Activated T-cell treated with anti-CD3 and anti-CD28 coated beads for 4 hours (primary cell): ENCODE results near the gene TTF1.

Experiments
- DNase-seq: peaks from one replicate; pipeline ENCODE4 v3.0.0-alpha.2; 2020

The TTF1 gene, protein sequence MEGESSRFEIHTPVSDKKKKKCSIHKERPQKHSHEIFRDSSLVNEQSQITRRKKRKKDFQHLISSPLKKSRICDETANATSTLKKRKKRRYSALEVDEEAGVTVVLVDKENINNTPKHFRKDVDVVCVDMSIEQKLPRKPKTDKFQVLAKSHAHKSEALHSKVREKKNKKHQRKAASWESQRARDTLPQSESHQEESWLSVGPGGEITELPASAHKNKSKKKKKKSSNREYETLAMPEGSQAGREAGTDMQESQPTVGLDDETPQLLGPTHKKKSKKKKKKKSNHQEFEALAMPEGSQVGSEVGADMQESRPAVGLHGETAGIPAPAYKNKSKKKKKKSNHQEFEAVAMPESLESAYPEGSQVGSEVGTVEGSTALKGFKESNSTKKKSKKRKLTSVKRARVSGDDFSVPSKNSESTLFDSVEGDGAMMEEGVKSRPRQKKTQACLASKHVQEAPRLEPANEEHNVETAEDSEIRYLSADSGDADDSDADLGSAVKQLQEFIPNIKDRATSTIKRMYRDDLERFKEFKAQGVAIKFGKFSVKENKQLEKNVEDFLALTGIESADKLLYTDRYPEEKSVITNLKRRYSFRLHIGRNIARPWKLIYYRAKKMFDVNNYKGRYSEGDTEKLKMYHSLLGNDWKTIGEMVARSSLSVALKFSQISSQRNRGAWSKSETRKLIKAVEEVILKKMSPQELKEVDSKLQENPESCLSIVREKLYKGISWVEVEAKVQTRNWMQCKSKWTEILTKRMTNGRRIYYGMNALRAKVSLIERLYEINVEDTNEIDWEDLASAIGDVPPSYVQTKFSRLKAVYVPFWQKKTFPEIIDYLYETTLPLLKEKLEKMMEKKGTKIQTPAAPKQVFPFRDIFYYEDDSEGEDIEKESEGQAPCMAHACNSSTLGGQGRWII

DNA sequence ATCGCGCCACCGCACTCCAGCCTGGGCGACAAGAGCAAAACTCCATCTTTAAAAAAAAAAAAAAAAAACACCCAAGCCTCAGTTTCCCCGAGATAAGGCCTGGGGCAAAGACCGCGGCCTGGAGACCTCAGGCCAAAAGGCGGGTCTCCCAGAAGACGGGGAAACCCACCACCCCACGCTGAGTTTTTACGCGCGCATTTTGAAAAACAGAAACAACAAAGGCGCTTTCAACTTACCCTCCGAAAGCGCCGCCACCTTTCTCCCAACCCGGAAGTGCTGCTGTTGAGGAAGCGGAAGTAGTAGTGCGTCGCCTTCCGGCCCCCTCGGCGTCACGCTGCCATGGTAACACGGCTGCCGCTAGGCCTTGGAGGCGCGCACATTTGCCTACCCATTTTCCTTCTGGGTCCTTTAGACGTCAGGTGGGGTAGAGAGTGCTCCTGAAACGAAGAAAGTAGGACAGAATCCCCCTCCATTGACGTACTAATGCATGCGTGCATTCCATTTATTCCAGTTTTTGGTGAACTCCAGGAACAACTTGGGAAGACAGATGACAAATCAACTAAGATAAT lies at the start of gene TTF1:
Gene TTF1 (minus strand): TSS at position 287 of the 569 bp plus-strand sequence. CDS start 4,019 bp downstream, outside the sequence.
- peak; percentile 87 for DNase-seq

DNA sequence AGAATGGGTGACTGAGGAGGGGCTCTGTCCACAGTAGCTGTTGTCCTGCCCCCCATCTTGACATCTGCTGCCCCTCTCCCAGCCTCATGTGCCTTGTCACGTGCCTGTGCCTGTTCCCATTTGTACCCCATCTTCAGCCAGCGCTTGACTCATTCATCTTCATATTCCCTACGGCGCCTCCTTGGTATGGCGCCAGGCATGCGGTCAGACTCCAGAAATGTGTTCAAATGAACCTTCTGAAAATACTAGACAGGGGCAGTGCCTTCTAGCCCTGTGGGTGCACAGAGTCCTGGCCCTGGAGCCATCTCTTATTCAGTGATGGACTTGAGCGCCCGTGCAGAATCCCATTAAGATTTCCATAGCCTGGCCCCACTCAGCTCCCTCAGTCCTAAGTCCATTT lies 49.6 kb upstream of the TTF1 start:
- DNase-seq: no peak

DNA sequence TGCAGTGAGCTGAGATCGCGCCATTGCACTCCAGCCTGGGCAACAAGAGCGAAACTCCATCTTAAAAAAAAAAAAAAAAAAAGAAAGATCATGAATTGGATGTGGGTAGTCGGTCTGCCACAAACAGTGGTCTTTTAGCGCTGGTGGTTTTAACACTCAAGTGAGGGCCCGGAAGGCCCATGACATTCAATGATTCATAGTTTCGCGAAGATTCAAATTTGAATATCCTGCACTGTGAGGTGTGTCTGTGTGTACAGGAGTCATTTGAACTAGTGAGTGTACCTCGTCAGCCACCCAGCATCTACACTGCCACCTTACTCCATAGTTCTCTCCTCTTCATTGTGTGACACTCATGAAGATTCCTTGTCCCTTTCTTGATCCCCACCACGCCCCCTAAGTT lies 44.6 kb upstream of the TTF1 start:
- DNase-seq: peak; percentile 2

DNA sequence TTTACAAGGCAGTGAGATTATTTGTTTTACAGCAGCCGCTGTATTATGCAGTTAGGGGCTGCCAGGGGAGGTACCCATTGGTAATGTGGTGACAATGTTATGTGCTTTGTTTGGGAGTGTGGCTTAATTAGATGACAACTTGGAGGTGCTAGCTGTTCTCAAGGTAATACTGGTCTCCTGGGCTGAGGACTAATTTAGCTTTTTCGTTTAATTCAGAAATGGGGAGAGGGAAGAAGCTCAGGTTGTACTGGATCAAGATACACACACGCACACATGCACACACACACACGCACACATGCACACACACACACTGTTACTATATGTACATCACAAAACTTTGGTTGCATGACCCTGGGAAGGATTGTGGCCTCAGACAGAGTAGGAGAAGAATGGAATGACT lies 41.3 kb upstream of the TTF1 start:
- DNase-seq: no peak

DNA sequence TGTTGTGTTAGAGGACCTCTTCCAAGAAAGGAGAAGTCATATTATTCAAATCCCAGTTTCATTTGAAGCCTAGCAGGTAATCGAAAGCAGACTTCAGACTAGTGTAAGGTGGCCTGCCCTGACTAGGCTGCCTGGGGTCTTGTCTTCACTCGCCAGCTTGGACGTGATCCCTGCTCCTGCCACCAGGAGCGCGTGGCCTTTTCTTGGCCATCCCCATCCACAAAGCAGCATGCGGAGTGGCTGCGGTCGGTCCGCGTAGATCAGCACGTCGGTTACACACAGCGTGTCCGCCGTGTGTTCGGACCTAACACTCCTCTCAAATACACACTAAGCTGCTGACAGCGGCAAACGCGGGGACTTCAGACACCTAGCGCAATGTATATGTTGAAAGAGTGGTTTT lies 40.7 kb upstream of the TTF1 start:
- no peak for DNase-seq

DNA sequence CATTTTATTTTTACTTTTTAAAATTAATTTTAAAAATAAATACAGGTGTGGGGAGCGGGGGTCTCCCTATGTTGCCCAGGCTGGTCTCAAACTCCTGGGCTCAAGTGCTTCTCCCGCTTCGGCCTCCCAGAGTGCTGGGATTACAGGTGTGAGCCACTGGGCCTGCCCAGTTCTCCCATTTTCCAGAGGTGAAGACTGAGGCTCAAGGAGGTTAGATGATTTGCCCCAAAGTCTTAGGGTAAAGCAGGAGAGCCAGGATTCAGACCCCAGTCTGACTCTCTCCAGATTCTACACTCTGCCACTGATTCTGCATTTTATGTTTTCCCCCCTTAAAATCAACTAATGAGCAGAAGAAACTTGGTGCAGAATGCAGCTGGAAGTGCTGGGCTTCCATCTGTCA lies 40.2 kb upstream of the TTF1 start:
- no peak for DNase-seq

DNA sequence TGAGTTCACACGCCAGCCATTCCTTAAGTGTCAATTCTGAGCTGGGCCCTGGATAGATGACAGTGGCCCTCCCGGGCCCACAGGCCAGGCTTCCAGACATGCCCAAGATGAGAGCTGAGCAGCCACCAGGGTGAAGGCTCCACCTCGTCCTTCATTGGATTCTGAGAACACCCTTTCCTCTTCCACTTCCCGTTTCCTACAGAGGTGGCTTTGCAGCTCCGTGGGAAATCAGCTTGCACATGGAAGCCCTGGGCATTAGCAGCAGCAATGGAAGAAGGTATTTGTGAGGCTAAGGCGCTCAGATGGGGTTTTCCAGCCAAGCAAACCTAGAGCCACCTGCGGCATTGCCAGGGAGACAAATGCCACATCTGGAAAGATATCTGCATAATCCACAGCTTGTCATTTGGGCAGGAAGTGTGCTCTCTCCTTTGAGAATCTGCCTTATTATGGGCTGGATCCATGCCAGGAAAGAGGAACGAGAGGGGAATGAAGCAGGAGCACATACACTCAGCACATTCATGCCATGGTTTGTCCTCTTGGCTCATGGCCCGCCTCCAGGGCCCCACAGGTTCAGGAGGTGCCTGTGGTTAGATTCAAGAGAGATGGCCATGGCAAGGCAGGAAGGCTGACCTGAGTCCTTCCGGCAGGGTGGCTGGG lies 37.4 kb upstream of the TTF1 start:
- no peak for DNase-seq

DNA sequence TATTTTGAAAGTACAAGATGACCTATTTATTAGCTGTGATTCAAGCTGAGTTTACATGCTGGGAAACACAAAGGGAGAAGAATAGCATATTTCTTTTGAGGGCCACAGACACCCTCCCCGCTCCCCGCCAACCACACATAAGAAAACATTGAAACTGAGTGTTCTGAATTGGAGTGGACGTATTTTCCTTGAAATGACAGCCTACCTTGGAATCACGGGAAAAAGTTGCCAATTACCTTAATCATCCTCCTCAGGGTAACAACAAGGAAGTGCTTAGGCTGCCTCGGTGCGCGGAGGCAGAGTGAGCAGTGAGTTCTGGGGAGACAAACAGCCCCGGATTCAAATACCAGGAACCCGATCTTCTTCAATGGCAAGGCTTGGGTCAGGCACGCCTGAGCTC lies 34.8 kb upstream of the TTF1 start:
- no peak for DNase-seq

DNA sequence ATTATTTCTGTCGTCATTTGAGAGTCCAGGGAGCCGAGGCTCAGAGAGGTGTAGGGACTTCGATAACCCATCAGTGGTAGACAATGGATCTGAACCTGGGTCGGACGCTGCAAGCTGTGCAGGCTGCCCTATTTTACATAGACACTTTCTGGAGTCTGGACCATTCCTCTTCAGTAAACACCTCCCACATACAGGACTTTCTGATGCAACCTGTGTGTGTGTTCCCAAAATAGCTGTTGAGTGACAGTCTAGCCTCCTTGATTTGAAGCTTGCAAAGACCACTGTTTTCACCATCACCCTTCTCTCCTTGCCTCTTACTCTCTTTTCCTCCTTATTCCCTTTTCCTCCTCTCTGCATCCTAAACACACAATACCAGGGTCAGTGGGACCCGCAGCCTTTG lies 34.1 kb upstream of the TTF1 start:
- DNase-seq: no peak

DNA sequence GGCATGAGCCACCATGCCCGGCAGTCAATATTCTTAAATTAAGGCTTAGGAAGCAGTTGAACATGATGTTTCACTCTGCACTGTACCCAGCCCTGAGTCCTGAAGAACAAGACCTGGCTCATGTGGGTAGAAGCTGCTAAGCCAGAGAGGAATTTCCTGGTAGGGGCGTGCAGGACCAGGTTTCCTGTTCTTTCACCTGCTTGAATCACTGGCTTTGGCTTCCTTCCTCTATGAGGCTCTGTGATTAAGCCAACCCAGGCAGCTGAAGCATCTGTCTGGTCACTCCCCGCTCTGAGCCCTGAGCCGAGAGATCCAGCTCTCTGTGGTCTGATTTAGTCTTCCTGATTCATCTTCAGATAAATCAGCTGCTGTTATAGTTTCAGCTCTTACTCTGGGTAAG lies 32.5 kb upstream of the TTF1 start:
- DNase-seq: no peak

DNA sequence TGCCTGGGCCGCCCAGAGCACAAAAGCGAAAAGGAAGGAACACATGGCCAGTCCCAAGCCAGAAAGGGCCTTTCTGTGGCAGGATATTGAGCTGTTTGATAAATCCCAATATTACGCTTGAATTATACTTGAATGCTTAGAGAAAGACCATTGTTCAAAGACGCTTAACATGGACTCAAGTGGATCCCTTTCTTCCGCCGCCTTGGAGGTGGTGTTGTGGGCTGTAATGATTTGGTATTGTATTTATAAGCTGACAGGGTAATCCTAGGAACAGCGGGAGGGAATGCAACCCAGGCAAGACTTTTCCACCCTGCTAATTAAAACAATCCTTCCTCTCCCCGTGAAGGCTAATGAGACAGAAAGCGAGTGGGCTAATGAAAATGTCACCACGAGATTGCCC lies 28.2 kb upstream of the TTF1 start:
- DNase-seq: no peak

DNA sequence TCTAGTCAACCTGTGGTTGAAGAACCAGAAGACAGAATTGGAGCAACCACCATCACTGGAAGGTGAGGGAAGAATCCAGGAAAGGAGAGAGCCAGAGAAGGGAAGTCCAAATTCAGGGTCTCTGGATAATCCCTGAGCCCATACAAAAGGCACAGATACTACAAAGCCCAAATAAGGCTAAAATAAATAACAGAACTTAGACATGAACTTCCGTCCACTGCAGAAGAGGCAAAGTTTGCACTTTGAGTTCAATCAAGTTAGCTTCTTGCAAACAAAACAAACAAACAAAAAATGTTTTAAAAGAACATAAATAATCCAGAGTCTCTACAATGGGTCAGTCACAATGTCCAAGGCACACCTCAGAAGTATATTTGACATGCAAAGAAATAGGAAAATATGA lies 24.4 kb upstream of the TTF1 start:
- no peak for DNase-seq

DNA sequence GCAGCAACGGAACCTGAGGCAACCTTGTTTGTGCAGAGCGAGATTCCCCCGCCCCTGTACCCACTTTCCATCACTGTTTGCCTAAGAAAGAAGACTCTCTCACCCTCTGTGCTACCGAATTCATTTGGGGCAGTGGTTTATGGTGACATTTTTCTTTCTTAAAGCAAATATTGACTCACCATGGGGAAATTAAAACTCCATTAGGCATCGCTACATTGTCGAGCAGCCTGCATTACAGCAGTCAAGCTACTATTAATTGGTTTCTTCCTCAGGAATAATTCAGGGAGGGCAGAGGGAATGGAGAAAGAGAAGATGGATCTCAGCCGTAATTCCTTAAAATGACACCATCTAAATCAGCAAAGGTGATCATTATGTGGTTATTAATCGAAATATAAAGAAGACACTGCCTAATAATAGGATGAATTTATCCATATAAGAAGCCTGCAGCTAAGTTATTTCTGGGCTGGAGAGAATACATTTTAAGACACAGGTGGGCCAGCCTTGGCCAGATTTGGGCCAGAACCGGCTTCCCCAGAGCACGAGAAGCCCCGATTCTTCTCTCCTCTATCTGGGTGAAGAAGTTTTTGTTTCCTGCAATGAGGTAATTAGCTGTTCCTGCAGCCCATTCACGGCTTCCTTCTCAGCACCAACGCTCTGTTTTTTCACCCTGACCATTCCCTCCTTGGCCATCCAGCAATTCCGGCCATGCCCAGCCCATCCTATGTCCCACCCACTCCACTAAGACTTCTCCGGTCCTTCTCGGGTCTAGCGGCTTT lies 20.2 kb upstream of the TTF1 start:
- no peak for DNase-seq

DNA sequence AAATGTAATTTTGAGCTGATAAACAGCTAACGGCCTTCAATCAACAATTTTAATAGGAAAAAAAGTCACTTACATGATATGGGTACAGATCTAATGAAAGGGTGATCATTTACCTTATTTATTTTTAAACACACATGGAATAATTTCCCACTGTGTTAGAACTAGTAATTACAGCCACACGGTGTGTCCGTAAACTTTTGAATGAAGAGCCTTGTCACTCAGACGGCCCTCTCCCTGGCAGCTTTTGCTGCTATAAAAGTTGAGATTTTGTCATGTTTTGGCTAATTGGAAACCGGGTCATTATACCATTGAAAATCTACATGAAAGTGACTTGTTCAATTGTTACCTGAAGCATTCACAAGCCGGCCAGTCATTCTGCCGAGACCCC lies 19.0 kb upstream of the TTF1 start:
- DNase-seq: no peak

DNA sequence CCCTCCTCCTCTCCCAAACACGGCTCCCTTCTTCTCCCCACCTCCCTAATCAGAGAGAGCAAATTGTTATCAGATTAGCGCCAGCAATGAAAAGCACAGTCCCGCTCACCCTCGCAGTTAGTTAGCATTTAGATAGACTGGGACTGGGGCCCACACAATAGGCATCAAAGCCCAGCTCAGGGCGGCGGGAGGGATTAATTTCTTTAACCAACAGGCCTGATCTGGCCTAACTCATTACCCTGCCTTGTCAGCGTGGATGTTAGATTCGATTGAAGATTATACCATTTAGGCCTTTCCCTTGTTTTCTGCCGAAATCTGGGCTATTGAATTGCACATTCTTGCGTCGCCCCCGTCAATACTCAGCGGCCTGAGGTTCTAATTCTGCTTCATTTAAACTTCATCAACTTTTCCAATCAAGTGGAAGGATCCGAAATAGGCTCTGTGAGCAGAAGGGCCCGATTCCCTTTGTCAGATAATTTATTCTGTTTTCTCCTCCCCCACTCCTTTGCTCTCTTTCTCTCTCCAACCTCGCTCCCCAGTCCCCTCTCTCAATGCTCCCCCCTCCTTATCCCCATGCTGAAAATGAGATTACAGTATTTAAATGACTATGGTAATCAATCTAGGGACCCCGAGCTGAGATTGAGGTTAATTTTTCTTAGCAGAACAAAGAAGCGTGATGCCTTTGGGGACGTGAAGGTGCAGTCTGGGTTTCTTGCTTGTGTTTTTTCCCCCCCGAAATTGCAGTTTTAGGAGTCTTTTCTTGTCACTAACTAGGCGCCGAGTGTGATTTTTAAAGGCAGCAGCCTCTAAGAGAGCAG lies 18.4 kb upstream of the TTF1 start:
- DNase-seq: no peak

DNA sequence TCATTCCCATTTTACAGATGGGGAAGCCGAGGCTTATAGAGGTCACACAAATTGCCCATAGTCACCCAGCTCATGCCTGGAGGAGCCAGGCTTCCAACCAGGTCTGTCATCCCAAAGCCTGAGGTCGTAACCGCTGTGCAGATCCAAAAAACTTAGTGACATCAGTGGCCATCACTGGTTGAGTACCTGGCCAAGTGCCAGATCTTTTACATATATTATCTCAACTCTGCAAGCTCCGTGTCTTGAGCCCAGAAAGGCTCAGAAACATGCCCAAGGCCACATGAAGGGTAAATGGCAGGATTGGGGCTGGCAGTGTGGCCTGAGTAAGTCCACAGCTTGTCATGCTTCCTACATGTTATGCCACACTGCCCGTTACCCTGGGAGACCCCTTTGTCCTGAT lies 16.9 kb upstream of the TTF1 start:
- DNase-seq: no peak

DNA sequence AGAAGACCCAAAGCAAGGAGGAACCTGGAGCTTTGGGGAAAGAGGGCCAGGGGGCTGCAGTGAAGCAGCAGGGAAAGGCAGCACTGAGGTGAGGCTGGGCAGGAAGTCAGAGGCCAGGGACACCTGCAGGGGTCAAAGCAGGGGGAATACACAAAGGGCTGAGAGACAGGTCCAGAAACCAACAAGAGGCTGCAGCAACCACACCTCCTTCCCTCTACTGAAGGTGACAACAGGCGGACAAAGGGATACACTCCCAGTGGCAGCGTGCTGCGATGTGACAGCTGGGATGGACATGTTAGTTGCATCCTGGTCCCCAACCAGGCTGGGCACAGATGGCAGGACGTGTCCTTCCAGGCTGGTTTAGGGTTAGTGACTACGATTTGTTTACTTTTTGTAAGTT lies 15.9 kb upstream of the TTF1 start:
- DNase-seq: no peak

DNA sequence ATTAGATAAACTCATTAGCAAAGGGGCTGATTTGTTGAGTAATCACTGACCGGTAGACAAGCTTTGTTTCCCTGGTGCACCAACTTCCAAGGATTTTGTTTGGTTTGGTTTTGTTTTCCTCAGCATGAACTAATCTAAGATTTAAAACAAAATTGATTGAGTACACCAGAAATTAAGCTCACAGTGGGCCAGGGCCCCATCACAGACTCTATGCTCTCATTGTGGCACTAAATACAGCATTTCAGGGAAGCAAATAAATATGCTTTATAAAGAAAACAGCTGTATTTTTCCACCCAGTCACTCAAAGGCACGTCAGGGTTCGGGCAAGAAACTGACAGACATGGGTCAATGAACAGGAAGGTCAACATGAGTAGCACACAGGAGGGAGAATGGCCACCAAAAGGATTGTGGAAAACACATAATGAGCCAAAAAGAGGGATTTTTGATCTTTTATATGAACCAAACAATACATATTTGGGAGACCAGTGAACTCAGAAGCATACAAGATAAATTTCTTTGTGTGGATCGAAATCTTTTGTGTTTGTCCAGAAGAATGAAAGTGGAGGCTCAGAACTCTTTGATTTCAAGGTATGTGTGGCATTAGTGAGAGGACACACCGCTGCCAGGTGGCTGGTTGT lies 12.2 kb upstream of the TTF1 start:
- no peak for DNase-seq

DNA sequence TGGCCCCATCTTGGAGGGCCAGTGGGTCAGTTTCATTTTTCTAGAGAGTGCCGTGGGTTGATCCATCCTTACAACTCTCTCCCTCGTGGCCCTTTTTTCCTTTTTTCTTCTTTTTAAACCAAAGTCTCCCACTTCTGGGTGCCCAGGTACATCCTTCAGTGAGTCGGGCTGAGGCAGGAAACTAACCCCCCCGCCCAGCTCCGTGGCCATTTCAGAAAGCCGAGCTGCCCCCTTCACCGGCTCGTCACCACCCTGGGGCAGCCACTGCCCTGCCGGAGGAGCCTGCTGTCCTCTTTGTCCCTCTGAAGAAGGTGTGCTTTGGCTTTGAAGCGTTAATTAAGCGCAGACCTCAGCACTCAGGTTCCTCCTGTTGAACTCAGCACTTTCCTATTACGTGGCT lies 8.5 kb upstream of the TTF1 start:
- DNase-seq: no peak

DNA sequence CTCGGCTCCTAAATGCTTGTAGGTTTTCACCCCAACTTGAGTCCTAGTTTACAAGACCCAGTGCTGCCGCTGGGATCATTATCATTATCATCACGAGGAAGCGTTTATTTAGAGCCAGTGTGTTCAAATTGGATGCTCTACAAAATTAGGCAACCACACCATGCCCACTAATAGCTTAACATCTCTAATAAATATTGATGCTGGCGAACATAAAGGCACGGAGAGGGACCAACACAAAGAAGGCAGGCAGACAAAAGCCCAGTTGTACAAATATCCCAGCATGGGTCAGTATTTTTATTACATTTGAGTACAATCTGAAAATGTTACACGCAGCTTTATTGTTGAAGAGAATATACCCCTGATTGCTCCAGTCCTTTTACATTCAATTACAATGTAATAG lies 8.1 kb upstream of the TTF1 start:
- DNase-seq: no peak

DNA sequence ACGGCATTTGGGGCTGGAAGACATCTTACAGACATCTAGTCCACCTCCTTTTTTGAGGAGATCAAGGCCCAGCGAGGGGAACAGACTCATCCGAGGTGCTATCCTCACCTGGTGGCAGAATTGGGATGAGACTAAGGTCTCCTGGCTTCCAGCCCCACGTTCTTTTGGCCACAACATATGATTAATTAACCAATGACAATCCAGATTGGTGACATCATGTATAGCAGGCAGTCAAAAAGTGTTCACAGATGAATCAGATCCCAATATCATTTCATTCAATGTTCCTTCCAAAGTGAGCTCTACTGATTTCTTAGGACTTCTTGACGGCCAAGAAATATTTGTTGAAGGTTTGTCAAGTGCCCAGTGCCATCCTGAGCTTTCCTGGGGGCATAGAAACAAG lies 7.3 kb upstream of the TTF1 start:
- DNase-seq: no peak
